ENCODE measurements around the gene NACC2.

- TF ChIP-seq EP300 (IDR thresholded peaks at IDR 0.05; ENCODE audit: low read length) (no peak), ILF3 (IDR thresholded peaks at IDR 0.05; ENCODE audit: borderline replicate concordance) (no peak), CTCF (IDR thresholded peaks at IDR 0.05 in 2 of 3, conservative IDR thresholded peaks at IDR 0.05 in 1 of 3; ENCODE audit: insufficient read depth in 2 of 3, low read depth in 1 of 3, low read length in 3 of 3) (no peak), TCF7 (IDR thresholded peaks at IDR 0.05; ENCODE audit: borderline replicate concordance) (no peak), HMGXB4 (CRISPR knock-in tag; IDR thresholded peaks at IDR 0.05) (no peak), ETS2 (tag; IDR thresholded peaks at IDR 0.05; ENCODE audit: borderline replicate concordance, poor library complexity, severe bottlenecking) (no peak), GABPA (tag; conservative IDR thresholded peaks at IDR 0.05; ENCODE audit: low read depth) (no peak), HEY1 (CRISPR knock-in tag; IDR thresholded peaks at IDR 0.05; ENCODE audit: borderline replicate concordance) (no peak)
Observed at GRCh38 chr9:135994501-135995192, 100.4 kb downstream of the NACC2 start.

All from K562 (cell line).